HT-29 (cell line): ENCODE data around the gene ENOSF1. TPM values are rescaled to one million over a fixed set of nuclear protein-coding genes. Genes with fewer than 3 reads are reported as not detected.
A peak's percentile ranks its signal among the peaks of the same experiment; 100 is the strongest.
"Not testable (repeated sequence)": the region's sequence is repeated elsewhere in the genome, so short reads cannot be mapped to it uniquely, and the experiment has no call there.

ENCODE experiments used
- DNase-seq: peaks from one replicate; pipeline ENCODE4 v3.0.0-alpha.2; 2015; ENCODE audit warnings: low spot score
- total RNA-seq: library from RNA; depleted of rRNA; stranded (reverse); fragments of >200 nt; shearing (Covaris generic); gene quantifications from 2 replicates; pipeline ENCODE4 v1.2.3, GENCODE V29; 2014; rRNA removed

The ENOSF1 gene, protein sequence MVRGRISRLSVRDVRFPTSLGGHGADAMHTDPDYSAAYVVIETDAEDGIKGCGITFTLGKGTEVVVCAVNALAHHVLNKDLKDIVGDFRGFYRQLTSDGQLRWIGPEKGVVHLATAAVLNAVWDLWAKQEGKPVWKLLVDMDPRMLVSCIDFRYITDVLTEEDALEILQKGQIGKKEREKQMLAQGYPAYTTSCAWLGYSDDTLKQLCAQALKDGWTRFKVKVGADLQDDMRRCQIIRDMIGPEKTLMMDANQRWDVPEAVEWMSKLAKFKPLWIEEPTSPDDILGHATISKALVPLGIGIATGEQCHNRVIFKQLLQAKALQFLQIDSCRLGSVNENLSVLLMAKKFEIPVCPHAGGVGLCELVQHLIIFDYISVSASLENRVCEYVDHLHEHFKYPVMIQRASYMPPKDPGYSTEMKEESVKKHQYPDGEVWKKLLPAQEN
- 75.1 and 85.1 TPM in 2 replicates for total RNA-seq

DNA sequence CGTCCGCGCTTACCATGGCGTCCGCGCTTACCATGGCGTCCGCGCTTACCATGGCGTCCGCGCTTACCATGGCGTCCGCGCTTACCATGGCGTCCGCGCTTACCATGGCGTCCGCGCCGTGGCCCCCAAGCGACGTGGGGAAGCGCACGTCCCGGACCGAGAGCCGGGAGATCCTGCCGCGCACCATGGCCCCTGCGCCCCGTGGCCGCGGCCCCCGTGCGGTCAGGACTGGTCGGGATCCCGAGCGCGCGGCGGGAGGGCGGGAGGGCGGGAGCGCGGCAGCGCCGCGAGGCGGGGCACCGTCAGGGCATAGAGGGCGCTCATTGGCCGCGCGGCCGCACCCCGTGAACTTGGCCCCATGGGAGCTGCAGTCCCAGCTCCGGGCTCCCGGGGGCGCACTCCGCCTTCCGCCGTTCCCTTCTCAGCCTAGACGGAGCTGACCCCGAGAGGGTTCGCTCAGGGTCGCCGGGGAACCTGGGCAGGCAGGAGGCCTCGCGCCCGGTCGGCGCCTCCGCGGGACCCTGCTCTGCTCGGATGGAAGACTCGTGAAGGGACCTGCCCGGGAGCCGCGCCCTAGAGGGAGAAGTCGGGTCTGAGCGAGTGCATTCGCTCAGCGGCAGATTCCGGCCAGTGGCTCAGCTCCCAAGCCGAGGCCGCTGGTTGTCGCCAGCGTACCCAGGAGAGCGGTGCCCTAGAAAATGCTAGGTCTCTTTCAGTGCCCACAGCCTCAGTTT is at the start of gene ENOSF1:
ENOSF1 (minus strand) TSS at position 230 of the 734 bp plus-strand sequence; CDS start at position 187, 43 bp downstream.
- peak; percentile 95 for DNase-seq

DNA sequence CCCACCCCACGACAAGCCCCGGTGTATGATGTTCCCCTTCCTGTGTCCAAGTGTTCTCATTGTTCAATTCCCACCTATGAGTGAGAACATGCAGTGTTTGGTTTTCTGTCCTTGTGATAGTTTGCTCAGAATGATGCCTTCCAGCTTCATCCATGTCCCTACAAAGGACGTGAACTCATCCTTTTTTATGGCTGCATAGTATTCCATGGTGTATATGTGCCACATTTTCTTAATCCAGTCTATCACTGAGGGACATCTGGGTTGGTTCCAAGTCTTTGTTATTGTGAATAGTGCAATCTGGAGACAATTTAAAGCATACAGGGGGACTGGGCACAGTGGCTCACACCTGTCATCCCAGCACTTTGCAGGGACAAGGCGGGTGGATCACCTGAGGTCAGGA is 47.4 kb upstream of the ENOSF1 start:
- DNase-seq: not testable (repeated sequence)

DNA sequence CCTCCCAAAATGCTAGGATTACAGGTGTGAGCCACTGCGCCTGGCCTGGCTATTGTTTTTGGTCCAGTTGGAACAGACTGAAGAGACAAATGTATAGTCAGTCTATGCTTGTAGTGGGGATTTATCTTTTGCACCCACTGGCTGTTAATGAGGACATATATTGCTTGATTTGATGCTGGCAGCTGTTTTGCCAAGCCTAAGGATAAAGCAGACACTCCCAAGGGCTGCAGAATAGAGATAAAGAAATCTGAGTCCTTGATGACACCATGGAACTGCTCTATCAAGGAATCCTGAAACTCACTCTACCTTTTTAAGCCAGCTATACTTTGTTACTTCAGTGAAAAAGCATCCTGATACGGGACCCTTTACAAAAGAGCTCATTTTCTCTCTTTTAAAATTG is 43.1 kb upstream of the ENOSF1 start:
- no peak for DNase-seq

DNA sequence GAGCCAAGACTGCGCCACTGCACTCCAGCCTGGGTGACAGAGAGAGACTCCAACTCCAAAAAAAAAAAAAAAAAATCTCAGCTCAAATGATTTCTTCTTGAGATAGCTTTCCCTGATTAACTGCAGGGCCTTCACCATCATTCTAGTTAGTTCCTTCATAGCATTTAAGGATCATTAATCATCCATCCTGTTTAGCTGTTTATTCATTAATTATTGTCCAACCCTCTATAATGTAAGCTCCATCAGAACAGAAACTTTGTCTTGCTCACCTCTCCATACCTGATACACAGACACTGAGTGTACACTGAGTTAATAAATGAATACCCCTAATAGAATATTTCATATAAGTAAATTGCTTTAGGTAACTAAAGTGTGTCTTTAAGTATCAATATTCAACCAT is 42.2 kb upstream of the ENOSF1 start:
- DNase-seq: no peak

DNA sequence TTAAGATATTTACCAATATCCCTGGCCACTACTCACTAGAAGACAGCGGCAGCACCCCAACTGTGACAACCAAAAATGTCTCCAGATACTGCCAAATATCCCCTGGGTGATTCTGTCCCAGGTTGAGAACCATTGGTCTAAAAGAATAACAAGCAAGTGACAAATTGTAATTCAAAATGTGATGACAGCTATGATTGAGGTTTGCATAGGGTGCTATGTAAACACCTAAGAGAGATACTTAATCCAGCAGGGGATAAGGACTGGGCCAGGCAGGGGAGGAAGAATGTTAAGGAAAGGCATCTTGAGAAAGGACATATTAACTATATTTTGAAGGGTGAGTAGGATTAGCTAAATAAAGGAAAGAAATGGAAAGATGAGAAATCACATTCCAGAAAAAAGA is 38.0 kb upstream of the ENOSF1 start:
- no peak for DNase-seq

DNA sequence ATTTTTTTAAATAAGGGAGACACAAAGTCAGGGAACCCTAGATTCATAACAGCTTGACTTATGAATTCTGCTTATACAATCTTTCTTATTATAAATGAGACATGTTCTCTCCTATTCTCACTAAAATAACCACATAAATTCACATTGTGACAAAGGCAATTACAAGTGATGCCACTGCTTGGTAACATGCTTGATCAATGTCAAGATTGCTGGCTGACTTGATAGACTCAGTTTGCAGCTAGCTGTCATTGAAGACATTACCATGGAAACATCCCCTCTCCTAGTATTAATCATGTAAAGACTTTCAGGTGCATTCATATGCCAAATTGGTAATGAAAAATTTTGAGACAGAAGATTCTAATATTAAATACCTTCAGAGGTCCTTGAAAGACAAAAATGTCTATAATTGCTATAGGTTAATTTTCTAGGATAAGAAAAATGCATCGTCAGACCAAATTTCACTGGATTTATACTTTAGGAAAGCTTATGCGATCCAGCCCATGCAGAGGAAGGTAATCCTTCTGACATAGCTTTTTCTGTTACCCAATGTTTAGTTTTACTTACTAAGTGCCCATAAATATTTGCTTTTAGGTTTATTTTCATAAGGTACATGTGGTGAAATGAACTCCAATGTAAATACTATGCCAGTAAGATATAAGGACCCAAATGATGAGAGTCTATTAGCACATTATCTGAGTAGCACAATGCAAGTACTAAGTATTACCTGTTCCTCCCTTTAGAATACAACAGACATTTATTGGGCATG is 32.6 kb upstream of the ENOSF1 start:
- no peak for DNase-seq

DNA sequence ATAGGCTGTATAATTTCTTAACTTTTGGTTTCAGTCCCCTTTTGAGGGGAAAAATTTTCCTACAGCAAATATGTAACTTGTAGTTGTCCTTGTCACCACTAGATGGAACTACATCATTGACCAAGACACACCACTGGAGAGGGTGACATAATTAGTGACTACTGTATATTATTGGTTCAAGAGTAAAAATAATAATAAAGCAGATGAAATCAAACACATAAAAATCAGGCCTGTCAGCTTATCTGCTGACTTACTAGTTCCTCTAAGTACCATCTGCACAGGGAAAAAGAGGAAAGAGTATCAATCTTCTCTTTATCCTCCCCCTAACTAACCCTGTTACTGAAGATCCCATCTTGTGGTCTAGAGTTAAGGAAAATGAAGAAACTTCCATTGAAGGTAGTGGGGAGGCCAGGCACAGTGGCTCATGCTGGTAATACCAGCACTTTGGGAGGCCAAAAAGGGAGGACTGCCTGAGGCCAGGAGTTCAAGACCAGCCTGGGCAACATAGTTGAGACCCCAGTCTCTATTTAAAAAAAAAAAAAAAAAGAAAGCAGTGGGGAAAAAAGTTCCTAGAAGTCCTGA is 29.6 kb upstream of the ENOSF1 start:
- peak; percentile 61 for DNase-seq

DNA sequence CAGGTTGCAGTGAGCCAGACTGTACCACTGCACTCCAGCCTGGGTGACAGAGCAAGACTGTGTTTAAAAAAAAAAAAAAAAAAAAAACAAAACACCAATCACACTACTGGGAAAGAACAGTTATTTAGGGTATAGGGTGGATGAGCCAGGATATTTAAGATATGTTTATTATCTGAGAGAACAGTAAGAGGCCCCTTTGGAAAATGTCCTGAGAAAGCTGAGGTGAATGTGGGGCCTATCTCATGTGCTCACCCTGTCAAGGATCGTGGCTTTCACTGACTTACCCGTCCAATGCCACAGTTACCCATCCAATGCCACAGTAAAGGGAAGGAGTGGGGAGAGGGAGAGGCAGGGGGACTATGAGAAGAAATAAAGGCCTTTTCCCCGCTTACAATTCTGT is 19.9 kb upstream of the ENOSF1 start:
- DNase-seq: no peak

DNA sequence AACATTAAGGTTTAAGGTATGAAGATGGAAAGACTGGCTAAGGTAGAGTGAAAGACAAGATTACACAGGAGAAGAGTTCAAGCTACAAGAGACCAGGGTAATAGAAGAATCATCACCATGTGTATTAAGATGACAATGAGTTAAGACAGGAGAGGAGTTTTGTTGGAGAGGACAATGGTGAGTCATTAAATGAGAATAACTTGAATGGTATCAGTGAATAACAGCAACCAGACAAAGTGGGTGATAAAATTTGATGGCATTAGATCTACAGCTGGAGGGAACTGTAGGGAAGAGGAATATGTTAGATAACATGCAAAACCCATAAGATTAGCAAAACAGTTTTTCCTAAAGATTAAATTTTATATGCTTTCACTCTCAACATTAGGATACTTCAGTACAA is 18.8 kb upstream of the ENOSF1 start:
- DNase-seq: no peak

DNA sequence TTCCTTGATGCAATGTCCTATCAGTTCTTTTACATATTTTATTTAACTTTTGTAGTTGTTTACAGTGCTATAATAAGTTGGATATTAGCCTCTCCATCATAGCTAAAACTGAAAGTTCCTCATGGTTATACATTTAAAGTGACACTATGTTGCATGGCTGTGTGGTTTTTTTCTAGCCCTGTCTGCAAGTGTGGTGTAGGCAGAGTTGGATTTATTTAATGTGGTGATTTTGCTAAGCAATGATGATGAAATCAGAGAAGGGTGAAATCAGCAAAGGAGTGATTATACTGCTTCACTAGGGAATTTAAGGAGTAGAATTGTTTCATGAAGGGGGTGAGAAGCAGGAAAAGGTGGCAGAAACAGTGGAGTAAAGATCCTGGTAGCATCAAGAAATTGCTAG is 18.3 kb upstream of the ENOSF1 start:
- no peak for DNase-seq

DNA sequence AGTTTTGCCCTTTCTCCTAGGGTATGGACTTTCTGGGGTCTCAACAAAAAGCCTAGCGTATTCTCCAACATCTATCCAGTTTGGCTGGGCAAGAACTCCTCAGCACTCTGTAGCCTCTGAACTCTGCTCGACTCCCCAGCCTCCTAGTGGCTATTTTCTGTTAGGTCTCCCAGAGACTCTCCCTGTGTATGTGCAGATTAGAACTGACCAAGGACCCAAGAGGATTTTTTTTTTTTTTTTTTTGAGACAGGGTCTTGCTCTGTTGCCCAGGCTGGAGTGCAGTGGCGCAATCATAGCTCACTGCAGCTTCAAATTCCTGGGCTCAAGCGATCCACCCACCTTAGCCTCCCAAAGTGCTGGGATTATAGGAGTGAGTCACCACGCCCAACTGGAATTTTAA is 17.7 kb upstream of the ENOSF1 start:
- DNase-seq: peak; percentile 48

DNA sequence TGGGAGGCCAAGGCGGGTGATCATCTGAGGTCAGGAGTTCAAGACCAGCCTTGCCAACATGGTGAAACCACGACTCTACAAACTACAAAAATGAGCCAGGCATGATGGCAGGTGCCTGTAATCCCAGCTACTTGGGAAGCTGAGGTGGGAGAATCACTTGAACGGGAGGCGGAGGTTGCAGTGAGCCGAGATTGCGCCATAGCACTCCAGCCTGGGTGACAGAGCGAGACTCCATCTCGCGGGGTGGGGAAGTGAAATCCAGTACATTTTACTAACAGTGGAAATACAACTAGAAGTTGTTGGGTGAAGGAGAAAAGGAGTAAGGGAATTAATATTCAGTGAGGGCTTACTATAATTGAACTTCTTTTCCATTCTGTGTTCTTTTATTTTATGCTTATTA is 13.2 kb upstream of the ENOSF1 start:
- DNase-seq: no peak

DNA sequence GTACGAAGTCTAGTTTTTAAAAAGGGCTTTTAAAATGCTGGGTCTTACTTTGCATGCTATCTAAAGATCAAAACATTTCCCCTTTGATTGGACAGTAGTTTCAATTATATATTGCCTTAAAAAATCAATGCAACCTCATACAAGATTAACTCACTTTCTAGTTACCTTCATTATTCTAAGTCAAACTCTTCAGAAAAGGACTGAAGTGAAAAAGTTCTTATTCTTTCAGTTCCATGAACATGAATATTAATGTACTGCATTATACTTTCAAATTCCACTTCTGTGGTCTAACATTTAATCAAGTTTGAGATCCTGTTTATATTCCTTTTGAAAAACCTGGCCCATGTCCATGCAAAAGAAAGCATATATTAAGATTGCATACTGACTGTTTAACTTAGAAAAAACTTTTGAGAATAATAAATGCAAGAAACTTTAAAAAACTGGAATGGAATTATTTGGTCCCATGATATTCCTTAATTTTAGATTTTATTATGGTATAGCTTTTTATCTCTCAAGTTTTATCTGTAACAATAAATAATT is 11.2 kb upstream of the ENOSF1 start:
- no peak for DNase-seq

DNA sequence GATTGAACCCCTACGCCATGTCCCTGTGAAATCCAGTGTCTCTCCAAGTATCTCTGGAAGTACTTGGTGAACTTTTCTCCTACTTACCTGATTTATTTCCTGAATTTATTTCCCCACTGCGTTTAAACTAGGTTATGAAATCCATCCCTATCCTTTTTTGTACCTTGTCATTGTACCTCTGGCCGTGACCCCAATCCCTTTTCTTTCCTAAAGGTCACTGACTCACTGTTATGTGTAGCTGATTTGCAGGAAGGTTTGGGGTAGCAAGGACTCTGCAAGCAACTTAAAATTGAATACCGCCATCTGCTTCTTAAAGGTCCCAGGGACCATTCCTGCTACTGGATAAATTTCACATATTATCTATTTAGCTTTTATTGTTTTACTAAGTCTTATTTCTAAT is 4.6 kb upstream of the ENOSF1 start:
- no peak for DNase-seq

DNA sequence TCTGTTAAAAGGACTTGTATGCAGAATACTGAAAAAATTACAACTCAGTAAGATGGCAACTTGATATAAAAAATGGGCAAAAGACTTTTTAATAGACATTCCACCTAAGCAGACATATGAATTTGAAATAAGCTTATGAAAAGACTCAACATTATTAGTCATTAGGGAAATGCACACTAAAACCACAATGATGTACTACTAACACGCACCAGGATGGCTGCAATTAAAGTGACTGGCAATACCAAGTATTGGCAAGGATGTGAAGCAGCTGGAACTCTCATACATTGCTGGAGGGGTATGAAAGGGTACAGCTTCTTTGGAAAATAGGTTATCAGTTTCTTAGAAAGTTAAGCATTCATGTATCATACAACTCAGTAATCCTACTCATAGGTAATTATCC is 3.2 kb upstream of the ENOSF1 start:
- no peak for DNase-seq

DNA sequence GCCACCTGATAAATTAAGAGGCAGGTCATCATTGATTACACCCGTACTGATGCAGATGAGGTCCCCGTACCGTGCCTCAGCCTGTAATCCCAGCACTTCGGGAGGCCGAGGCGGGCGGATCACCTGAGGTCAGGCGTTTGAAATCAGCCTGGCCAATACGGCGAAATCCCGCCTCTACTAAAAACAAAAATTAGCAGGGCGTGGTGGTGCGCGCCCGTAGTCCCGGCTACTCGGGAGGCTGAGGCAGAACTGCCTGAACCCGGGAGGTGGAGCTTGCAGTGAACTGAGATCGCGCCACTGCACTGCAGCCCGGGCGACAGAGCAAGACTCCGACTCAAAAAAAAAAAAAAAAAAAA is 683 bp upstream of the ENOSF1 start:
- no peak for DNase-seq

DNA sequence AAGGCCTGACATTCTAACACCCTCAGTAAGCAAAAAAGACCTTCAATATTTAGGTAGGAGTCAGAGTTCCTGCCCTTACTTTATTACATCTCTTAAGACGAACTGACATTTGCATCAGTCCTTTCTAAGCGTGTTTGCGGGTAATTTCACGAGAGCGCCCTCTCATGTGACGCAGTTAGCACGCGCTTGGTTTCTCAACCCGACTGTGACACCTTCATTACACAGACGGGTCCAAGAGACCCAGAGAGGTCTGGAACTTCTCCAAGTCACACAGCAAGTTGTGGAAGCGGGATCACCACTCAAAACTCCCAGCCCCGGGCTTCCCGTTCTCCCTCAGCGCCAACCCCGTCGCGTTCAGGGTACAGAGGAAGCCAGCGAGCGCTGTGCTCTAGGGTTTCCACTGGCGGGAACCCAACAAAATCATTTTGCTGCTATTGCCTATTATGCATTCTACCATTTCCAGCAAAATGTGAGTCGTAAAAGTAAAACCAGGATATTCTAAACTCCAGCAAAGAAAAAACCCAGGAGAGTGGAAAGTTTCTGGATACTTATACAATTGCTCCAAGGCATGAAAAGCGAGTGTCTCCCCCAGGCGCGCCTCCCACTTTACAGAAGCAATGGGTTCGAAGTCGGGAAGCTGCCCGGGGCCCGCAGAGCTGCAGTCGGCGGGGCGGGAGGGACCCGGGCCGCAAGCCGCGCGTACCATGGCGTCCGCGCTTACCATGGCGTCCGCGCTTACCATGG is 601 bp downstream of the ENOSF1 start:
- peak; percentile 85 for DNase-seq

DNA sequence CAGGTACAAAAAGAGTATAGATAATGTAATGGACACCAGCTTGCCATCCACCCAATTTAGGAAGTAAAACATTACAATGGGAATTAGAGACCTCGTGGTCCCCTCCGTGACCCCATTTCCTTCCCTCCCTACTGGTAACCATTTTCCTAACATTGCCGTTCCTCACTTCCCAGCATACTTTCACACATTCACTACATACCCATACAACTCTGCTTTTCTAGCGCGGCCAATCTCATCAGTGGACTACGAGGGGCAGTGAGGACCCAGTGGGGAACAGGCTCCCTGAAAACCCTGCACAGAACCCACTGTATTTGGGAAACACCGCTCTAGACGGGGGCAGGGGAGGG is 1.1 kb downstream of the ENOSF1 start:
- no peak for DNase-seq

DNA sequence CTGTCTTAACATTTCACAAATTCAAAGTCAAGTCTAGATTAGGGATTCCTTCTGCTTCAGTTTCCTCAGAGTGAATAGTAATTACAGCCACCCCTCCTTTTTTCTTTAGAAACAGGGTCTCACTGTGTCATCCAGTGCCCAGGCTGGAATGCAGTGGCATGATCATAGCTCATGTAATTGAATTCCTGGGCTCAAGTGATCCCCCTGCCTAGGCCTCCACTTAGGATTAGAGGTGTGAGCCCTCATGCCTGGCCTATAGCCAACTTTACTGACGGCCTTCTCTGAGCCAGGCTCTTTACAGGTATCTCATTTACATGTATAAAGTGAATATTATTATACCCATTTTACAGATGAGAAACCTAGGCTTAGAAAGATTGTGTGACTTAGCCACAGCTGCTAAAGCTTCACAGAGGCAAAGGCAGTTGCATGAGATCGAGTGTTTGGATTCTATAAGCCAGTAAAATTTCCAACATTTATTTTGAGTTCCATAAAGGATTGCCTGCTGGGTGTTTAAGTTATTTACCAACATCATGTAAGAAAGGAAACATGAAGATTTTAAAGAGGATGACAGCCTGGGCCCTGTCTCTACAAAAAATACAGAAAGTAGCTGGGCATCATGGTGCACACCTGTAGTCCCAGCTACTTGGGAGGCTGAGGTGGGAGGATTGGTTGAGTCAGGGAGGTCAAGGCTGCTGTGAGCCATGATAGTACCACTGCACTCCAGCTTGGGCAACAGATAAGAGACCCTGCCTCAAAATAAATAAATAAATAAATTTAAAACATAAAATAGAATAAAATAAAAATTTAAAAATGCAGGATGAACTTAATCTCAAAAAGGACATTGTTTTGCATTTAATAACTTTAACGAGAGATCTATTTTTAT is 1.8 kb downstream of the ENOSF1 start:
- no peak for DNase-seq

DNA sequence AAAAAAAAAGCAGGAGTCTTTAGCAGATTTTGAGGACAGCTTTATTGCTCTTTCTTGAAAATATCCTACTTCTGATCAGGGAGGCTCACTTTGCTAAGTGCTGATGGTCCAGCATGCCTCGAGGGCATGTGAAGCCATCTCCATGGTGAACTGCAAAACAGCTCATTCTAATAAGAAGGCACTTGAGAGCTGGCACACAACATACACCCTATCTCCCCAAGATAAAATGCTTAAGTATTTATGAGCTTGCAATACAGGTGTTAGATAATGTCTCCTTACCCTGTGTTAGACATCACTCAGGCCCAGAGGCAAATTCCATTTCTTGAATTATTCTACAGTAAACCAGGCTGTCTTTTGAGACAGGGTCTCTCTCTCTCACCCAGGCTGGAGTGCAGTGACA is 2.7 kb downstream of the ENOSF1 start:
- DNase-seq: no peak
